GM21529 (cell line): Measurements from ENCODE around the gene ARHGAP42.
A peak's percentile ranks its signal among the peaks of the same experiment; 100 is the strongest.

Experiments used
- ATAC-seq: cut with Tn5 transposase; IDR thresholded peaks from one replicate; pipeline ENCODE4 v1.9.1; 2021; ENCODE audit not compliant: unreplicated experiment

The ARHGAP42 gene

GRCh38 chr11:100902454-100903141, 215.5 kb downstream of the ARHGAP42 start:
- ATAC-seq: no peak

GRCh38 chr11:100903284-100903683, 216.2 kb downstream of the ARHGAP42 start:
- no peak for ATAC-seq

GRCh38 chr11:100905684-100906083, 218.6 kb downstream of the ARHGAP42 start:
- ATAC-seq: no peak

- peak; percentile 36 for ATAC-seq
Observed at GRCh38 chr11:100908746-100909145, 221.7 kb downstream of the ARHGAP42 start.

GRCh38 chr11:100910808-100911207, 223.7 kb downstream of the ARHGAP42 start:
- ATAC-seq: peak; percentile 96

GRCh38 chr11:100914415-100915110, 227.5 kb downstream of the ARHGAP42 start:
- ATAC-seq: no peak

GRCh38 chr11:100918551-100919500, 231.7 kb downstream of the ARHGAP42 start:
- ATAC-seq: no peak

- no peak for ATAC-seq
Observed at GRCh38 chr11:100920593-100920992, 233.5 kb downstream of the ARHGAP42 start.

GRCh38 chr11:100922121-100922520, 235.0 kb downstream of the ARHGAP42 start:
- no peak for ATAC-seq

- ATAC-seq: no peak
Observed at GRCh38 chr11:100923555-100923954, 236.5 kb downstream of the ARHGAP42 start.

- peak; percentile 90 for ATAC-seq
Observed at GRCh38 chr11:100925935-100926334, 238.8 kb downstream of the ARHGAP42 start.

GRCh38 chr11:100927579-100927978, 240.5 kb downstream of the ARHGAP42 start:
- no peak for ATAC-seq

GRCh38 chr11:100928426-100928825, 241.3 kb downstream of the ARHGAP42 start:
- no peak for ATAC-seq

GRCh38 chr11:100929377-100929776, 242.3 kb downstream of the ARHGAP42 start:
- peak; percentile 69 for ATAC-seq

GRCh38 chr11:100930185-100930778, 243.2 kb downstream of the ARHGAP42 start:
- no peak for ATAC-seq

- peak; percentile 53 for ATAC-seq
Observed at GRCh38 chr11:100932474-100933100, 245.5 kb downstream of the ARHGAP42 start.

GRCh38 chr11:100936781-100937180, 249.7 kb downstream of the ARHGAP42 start:
- ATAC-seq: no peak

- ATAC-seq: no peak
Observed at GRCh38 chr11:100939571-100939970, 252.5 kb downstream of the ARHGAP42 start.

- no peak for ATAC-seq
Observed at GRCh38 chr11:100940111-100940510, 253.0 kb downstream of the ARHGAP42 start.

GRCh38 chr11:100941033-100941432, 253.9 kb downstream of the ARHGAP42 start:
- ATAC-seq: no peak

- ATAC-seq: no peak
Observed at GRCh38 chr11:100942016-100942415, 254.9 kb downstream of the ARHGAP42 start.
